H1 (cell line): ENCODE data around the gene HMGCLL1. TPM values are rescaled to one million over a fixed set of nuclear protein-coding genes. Genes with fewer than 3 reads are reported as not detected.

Source experiments
- CTCF ChIA-PET: fragments of 300-600 bp; sonication (Branson Sonifier 250); formaldehyde crosslinking; loops from one replicate; lab custom pipeline; 2021; ENCODE audit not compliant: partially characterized antibody; lab: Charles Lee
- POLR2A ChIA-PET: fragments of 300-600 bp; sonication (Branson Sonifier 250); formaldehyde crosslinking; loops from one replicate; lab custom pipeline; 2021; ENCODE audit warnings: inconsistent platforms; ENCODE audit not compliant: partially characterized antibody; lab: Charles Lee
- DNase-seq, 2 experiments: peaks; one replicate each; pipeline versions ENCODE4 v3.0.0 to v3.0.0-alpha.2; 2010 to 2022; ENCODE audit warnings: low spot score in 2 of 2, low read depth in 1 of 2, mixed read lengths in 1 of 2
- FAIRE-seq: peaks from 2 replicates; lab custom pipeline; 2011; peaks lifted over from hg19 to GRCh38; lab: Jason Lieb, UNC
- H2AFZ ChIP-seq: 2 replicates; pipeline ENCODE4 v1.8.1; 2012; ENCODE audit warnings: low read length, inconsistent platforms
- H2AK5ac ChIP-seq: 2 replicates; pipeline ENCODE4 v1.6.1; 2013; ENCODE audit warnings: low read depth, low read length
- H2BK120ac ChIP-seq: replicated peaks from 2 replicates; pipeline ENCODE3; 2013; ENCODE audit warnings: low read depth, low read length, inconsistent platforms
- H2BK12ac ChIP-seq: 2 replicates; pipeline ENCODE4 v1.6.1; 2013; ENCODE audit warnings: low read depth, low read length
- H2BK15ac ChIP-seq: 2 replicates; pipeline ENCODE4 v1.6.1; 2013; ENCODE audit warnings: low read length
- H2BK20ac ChIP-seq: 2 replicates; pipeline ENCODE4 v1.6.1; 2013; ENCODE audit warnings: low read length
- H2BK5ac ChIP-seq: 2 replicates; pipeline ENCODE4 v1.6.1; 2013; ENCODE audit warnings: low read depth, low read length
- H3K14ac ChIP-seq: 2 replicates; pipeline ENCODE4 v1.6.1; 2013; ENCODE audit warnings: inconsistent platforms; ENCODE audit not compliant: insufficient read length
- H3K18ac ChIP-seq: 2 replicates; pipeline ENCODE4 v1.6.1; 2013; ENCODE audit warnings: low read length; ENCODE audit errors: extremely low read depth
- H3K23ac ChIP-seq: 2 replicates; pipeline ENCODE4 v1.6.1; 2013; ENCODE audit warnings: inconsistent platforms; ENCODE audit not compliant: insufficient read length
- H3K23me2 ChIP-seq: 2 replicates; pipeline ENCODE4 v1.6.1; 2013; ENCODE audit warnings: low read depth, low read length
- H3K27ac ChIP-seq: 2 replicates; pipeline ENCODE4 v1.6.1; 2011; ENCODE audit warnings: low read depth, low read length, inconsistent platforms
- H3K27me3 ChIP-seq, 4 experiments: replicated peaks in 1 of 4; 1 replicate in 1 of 4; 2 replicates in 3 of 4; pipeline versions ENCODE4 v1.6.1 to v1.8.1; 2011 to 2013; ENCODE audit warnings: low read length in 3 of 4, mild to moderate bottlenecking in 3 of 4, inconsistent platforms in 2 of 4, mixed read lengths in 2 of 4, moderate library complexity in 1 of 4; ENCODE audit not compliant: control insufficient read depth in 3 of 4, insufficient read depth in 3 of 4; ENCODE audit errors: extremely low read depth in 1 of 4
- H3K36me3 ChIP-seq, 4 experiments: 2 replicates each; pipeline versions ENCODE4 v1.6.1 to v1.8.1; 2011 to 2013; ENCODE audit warnings: mild to moderate bottlenecking in 4 of 4, low read length in 3 of 4, moderate library complexity in 2 of 4, control low read depth in 1 of 4, inconsistent platforms in 1 of 4; ENCODE audit not compliant: insufficient read depth in 4 of 4, control insufficient read depth in 2 of 4
- H3K4ac ChIP-seq: replicated peaks from 2 replicates; pipeline ENCODE3; 2013; ENCODE audit warnings: low read length, low read depth, mixed read lengths, inconsistent platforms; ENCODE audit not compliant: insufficient read length
- H3K4me1 ChIP-seq, 4 experiments: replicated peaks in 1 of 4; 1 replicate in 1 of 4; 2 replicates in 3 of 4; pipeline versions ENCODE4 v1.6.1 to v1.8.1; 2011 to 2013; ENCODE audit warnings: low read length in 3 of 4, inconsistent platforms in 2 of 4, mixed read lengths in 1 of 4; ENCODE audit not compliant: insufficient read depth in 4 of 4, control insufficient read depth in 3 of 4
- H3K4me2 ChIP-seq, 2 experiments: 2 replicates each; pipeline versions ENCODE4 v1.6.1 to v1.8.1; 2011 to 2013; ENCODE audit warnings: low read depth in 2 of 2, low read length in 2 of 2, control low read depth in 1 of 2, inconsistent platforms in 1 of 2, mild to moderate bottlenecking in 1 of 2; ENCODE audit not compliant: insufficient read depth in 1 of 2
- H3K4me3 ChIP-seq, 4 experiments: fragments of 200-600, 300-600 bp in 1 of 4; sonication (generic), shearing (Covaris generic), sonication (Bioruptor Twin) in 1 of 4; 2 replicates each; pipeline versions ENCODE4 v1.5.1 to v1.8.1; 2011 to 2016; ENCODE audit warnings: low read length in 4 of 4, low read depth in 3 of 4, control low read depth in 2 of 4, inconsistent platforms in 2 of 4, mild to moderate bottlenecking in 2 of 4, mixed read lengths in 1 of 4, moderate library complexity in 1 of 4; ENCODE audit not compliant: insufficient read depth in 2 of 4; ENCODE audit errors: extremely low read depth in 1 of 4
- H3K56ac ChIP-seq: replicated peaks from 2 replicates; pipeline ENCODE3; 2013; ENCODE audit warnings: low read depth, mild to moderate bottlenecking, mixed read lengths, low read length, inconsistent platforms; ENCODE audit not compliant: insufficient read length
- H3K79me1 ChIP-seq: 2 replicates; pipeline ENCODE4 v1.6.1; 2013; ENCODE audit warnings: low read depth, low read length, control low read depth
- H3K79me2 ChIP-seq, 2 experiments: 2 replicates each; pipeline versions ENCODE4 v1.6.1 to v1.8.1; 2012 to 2013; ENCODE audit warnings: low read length in 2 of 2, mild to moderate bottlenecking in 2 of 2, inconsistent platforms in 1 of 2; ENCODE audit not compliant: insufficient read depth in 2 of 2, control insufficient read depth in 1 of 2
- H3K9ac ChIP-seq, 4 experiments: replicated peaks in 1 of 4; 1 replicate in 1 of 4; 2 replicates in 3 of 4; pipeline versions ENCODE4 v1.6.1 to v1.8.1; 2011 to 2013; ENCODE audit warnings: low read depth in 3 of 4, low read length in 3 of 4, control low read depth in 2 of 4, mild to moderate bottlenecking in 2 of 4, moderate library complexity in 2 of 4, inconsistent platforms in 1 of 4; ENCODE audit errors: extremely low read depth in 1 of 4
- H3K9me3 ChIP-seq, 2 experiments: 2 replicates each; pipeline versions ENCODE4 v1.6.1 to v1.8.1; 2012 to 2013; ENCODE audit warnings: mild to moderate bottlenecking in 2 of 2, moderate library complexity in 2 of 2, control low read depth in 1 of 2, inconsistent platforms in 1 of 2, low read depth in 1 of 2, low read length in 1 of 2, mixed read lengths in 1 of 2; ENCODE audit not compliant: insufficient read depth in 2 of 2
- H4K20me1 ChIP-seq, 2 experiments: replicated peaks in 1 of 2; 2 replicates each; pipeline versions ENCODE3 to v1.8.1; 2011 to 2013; ENCODE audit warnings: inconsistent platforms in 2 of 2, low read length in 2 of 2, mild to moderate bottlenecking in 1 of 2; ENCODE audit not compliant: insufficient read depth in 2 of 2, control insufficient read depth in 1 of 2
- H4K5ac ChIP-seq: 2 replicates; pipeline ENCODE4 v1.6.1; 2013; ENCODE audit warnings: low read length, low read depth, mixed read lengths, inconsistent platforms; ENCODE audit not compliant: insufficient read length
- H4K8ac ChIP-seq: 2 replicates; pipeline ENCODE4 v1.8.0; 2013; ENCODE audit warnings: mild to moderate bottlenecking, moderate library complexity, low read length, inconsistent platforms; ENCODE audit not compliant: insufficient read depth; ENCODE audit errors: extremely low read depth
- H4K91ac ChIP-seq: replicated peaks from 2 replicates; pipeline ENCODE3; 2013; ENCODE audit warnings: low read length, mixed read lengths, inconsistent platforms; ENCODE audit not compliant: insufficient read length
- ATF2 ChIP-seq: IDR thresholded peaks from 2 replicates; pipeline ENCODE4 v1.6.1; 2012; ENCODE audit warnings: low read length, inconsistent platforms
- RFX5 ChIP-seq: IDR thresholded peaks from 2 replicates; pipeline ENCODE4 v1.6.1; 2011; ENCODE audit warnings: low read depth, low read length, improper control_type of control experiment, borderline replicate concordance
- WGBS, 2 experiments: shearing (Covaris generic) in 1 of 2; methylation state at CpG; one replicate each; pipeline versions ENCODE4 v1.1.6 to v1.1.7; 2013 to 2015; ENCODE audit warnings: low lambda C conversion rate in 2 of 2, mixed read lengths in 2 of 2, inconsistent platforms in 1 of 2, low coverage in 1 of 2, missing lambda C conversion rate in 1 of 2; ENCODE audit not compliant: insufficient replicate concordance in 2 of 2, insufficient coverage in 1 of 2, insufficient read length in 1 of 2; ENCODE audit errors: extremely low coverage in 1 of 2, missing lambda C conversion rate in 1 of 2; 5-methylcytosine and 5-hydroxymethylcytosine counted together
- polyA plus RNA-seq, 7 experiments: library from polyadenylated mRNA; depleted of rRNA in 3 of 7; stranded (reverse) in 5 of 7; unstranded in 2 of 7; fragments of >200 nt in 5 of 7; fragments of 200-250 nt in 2 of 7; gene quantifications; 1 replicate in 5 of 7; 2 replicates in 1 of 7; 4 replicates in 1 of 7; pipeline versions ENCODE4 v1.2.1 to v1.2.3, GENCODE V29; 2011 to 2013; ENCODE audit warnings: missing spikeins in 2 of 7, mixed read lengths in 2 of 7
- total RNA-seq: library from RNA; stranded (reverse); fragmentation: NEBNext Ultra II Directional; extraction: Animal tissue kit (Norgen Biotek cat#: 25700); gene quantifications from 2 replicates; pipeline ENCODE4 v1.2.1, GENCODE V29; 2021

The HMGCLL1 gene
- total and polyA plus RNA-seq, 2 of the 8 experiments (the other 6 are each of a cell fraction or from before 2014, with no cell fraction given): 0.06 to 0.41 TPM

- ChIA-PET CTCF (no interaction called here), POLR2A (no interaction called here)
- no peaks in the 10 kb centered on the region for H3K9me3 ChIP-seq
- no peak overlapping the region for H2AK5ac ChIP-seq
- no peak overlapping the region for H3K14ac ChIP-seq
- no peak overlapping the region for H4K8ac ChIP-seq
- no peak overlapping the region for H3K23ac ChIP-seq
- no peak overlapping the region for H2BK15ac ChIP-seq
- DNase-seq: no peak
- H3K9ac ChIP-seq: no peak overlapping the region
- no peaks in the 10 kb centered on the region for H3K79me1 ChIP-seq
- H3K36me3 ChIP-seq: no peaks in the 10 kb centered on the region
- H2BK120ac ChIP-seq: no peak overlapping the region
- H2BK12ac ChIP-seq: no peak overlapping the region
- H3K23me2 ChIP-seq: no peaks in the 10 kb centered on the region
- TF ChIP-seq ATF2 (no peak), RFX5 (no peak)
- no peak overlapping the region for H3K4me2 ChIP-seq
- no peak overlapping the region for H3K4me3 ChIP-seq
- H4K5ac ChIP-seq: no peak overlapping the region
- H2BK5ac ChIP-seq: no peak overlapping the region
- H3K4me1 ChIP-seq: no peaks in the 10 kb centered on the region; a peak in 1 of 7 replicates
- no peak overlapping the region for H3K27ac ChIP-seq
- no peak for FAIRE-seq
- 91% methylated on average over 2 of the region's 2 CpGs; no CpG with 5 or more reads in 1 of the 2 experiments for WGBS, 2 experiments
- no peaks in the 10 kb centered on the region for H3K79me2 ChIP-seq
- no peak overlapping the region for H4K91ac ChIP-seq
- no peak overlapping the region for H3K4ac ChIP-seq
- no peak overlapping the region for H3K56ac ChIP-seq
- H3K27me3 ChIP-seq: no peaks in the 10 kb centered on the region
- no peak overlapping the region for H3K18ac ChIP-seq
- H2AFZ ChIP-seq: no peak overlapping the region
- no peak overlapping the region for H2BK20ac ChIP-seq
- H4K20me1 ChIP-seq: no peaks in the 10 kb centered on the region
Measured at GRCh38 chr6:55601120-55601519, 22.1 kb upstream of the HMGCLL1 start.
